TTC549 (cell line): ENCODE measurements around the gene TCF19.

Experiments used
- FAIRE-seq: peaks from 2 replicates; lab custom pipeline; 2012; peaks lifted over from hg19 to GRCh38; lab: Jason Lieb, UNC

Gene TCF19

GRCh38 chr6:31210123-31210522 is 51.7 kb downstream of the TCF19 start:
- no peak for FAIRE-seq

GRCh38 chr6:31210741-31211532 is 52.5 kb downstream of the TCF19 start:
- FAIRE-seq = no peak
